ENCODE results near the gene SMIM30. TPM values are rescaled to one million over a fixed set of nuclear protein-coding genes. Genes with fewer than 3 reads are reported as not detected.

Gene SMIM30
- total and polyA plus RNA-seq, 2 of the 8 experiments (the other 6 are each of a cell fraction or from before 2014, with no cell fraction given), result 35.2 to 49.7 TPM

DNA sequence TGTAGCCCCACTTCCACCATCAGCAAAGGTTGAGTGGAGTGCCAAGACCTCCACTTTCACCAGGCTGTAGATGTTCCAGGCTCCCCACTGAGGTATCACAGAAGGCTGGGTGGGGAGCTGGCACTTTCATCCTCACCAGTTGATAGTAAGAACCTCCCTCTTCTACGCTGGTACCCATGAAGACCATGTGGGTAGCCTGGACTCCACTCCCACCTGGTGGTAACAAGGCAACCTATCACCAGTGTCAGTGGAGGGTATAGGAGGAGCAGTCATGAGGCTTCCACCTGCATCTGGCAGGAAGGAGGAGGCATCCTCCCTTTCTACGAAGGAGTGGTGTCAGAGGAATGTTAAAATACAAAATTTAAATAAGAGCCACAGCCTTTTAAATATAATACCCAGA is 4.4 kb downstream of the SMIM30 start:
- Histone ChIP-seq H3K9ac (replicated peaks in 1 of 4; ENCODE audit: extremely low read depth in 1 of 4, low read depth in 3 of 4, low read length in 3 of 4) (no peak overlapping the region), H3K27me3 (replicated peaks in 1 of 4; ENCODE audit: control insufficient read depth in 3 of 4, extremely low read depth in 1 of 4, insufficient read depth in 3 of 4, low read length in 3 of 4) (no peaks in the 10 kb centered on the region), H4K8ac (ENCODE audit: extremely low read depth, insufficient read depth, low read length) (no peak overlapping the region), H3K27ac (ENCODE audit: low read depth, low read length) (no peak overlapping the region), H3K79me1 (ENCODE audit: low read depth, low read length) (no peaks in the 10 kb centered on the region), H3K4me2 (ENCODE audit: insufficient read depth in 1 of 2, low read depth in 2 of 2, low read length in 2 of 2) (no peak overlapping the region), H2AFZ (ENCODE audit: low read length) (no peak overlapping the region), H4K91ac (replicated peaks; ENCODE audit: insufficient read length, low read length) (no peak overlapping the region), H2BK12ac (ENCODE audit: low read depth, low read length) (no peak overlapping the region), H3K9me3 (ENCODE audit: insufficient read depth in 2 of 2, low read depth in 1 of 2, low read length in 1 of 2) (no peaks in the 10 kb centered on the region), H4K20me1 (replicated peaks in 1 of 2; ENCODE audit: control insufficient read depth in 1 of 2, insufficient read depth in 2 of 2, low read length in 2 of 2) (peaks cover 0 to 2% of the 10 kb centered on the region in 2 experiments), H3K23me2 (ENCODE audit: low read depth, low read length) (no peaks in the 10 kb centered on the region; the same call in 1 of the 2 replicates), H3K4ac (replicated peaks; ENCODE audit: insufficient read length, low read depth, low read length) (no peak overlapping the region), H2BK5ac (ENCODE audit: low read depth, low read length) (no peak overlapping the region), H3K23ac (ENCODE audit: insufficient read length) (no peak overlapping the region), H2BK15ac (ENCODE audit: low read length) (no peak overlapping the region), H3K36me3 (ENCODE audit: control insufficient read depth in 2 of 4, insufficient read depth in 4 of 4, low read length in 3 of 4) (peaks cover 0 to 18% (median 2%) of the 10 kb centered on the region in 4 experiments; a peak in 2 of 8 replicates), H3K18ac (ENCODE audit: extremely low read depth, low read length) (no peak overlapping the region), H3K79me2 (ENCODE audit: control insufficient read depth in 1 of 2, insufficient read depth in 2 of 2, low read length in 2 of 2) (no peaks in the 10 kb centered on the region; a peak in 1 of 4 replicates), H2BK20ac (ENCODE audit: low read length) (no peak overlapping the region), H2AK5ac (ENCODE audit: low read depth, low read length) (no peak overlapping the region), H3K4me3 (ENCODE audit: extremely low read depth in 1 of 4, insufficient read depth in 2 of 4, low read depth in 3 of 4, low read length in 4 of 4) (no peak overlapping the region), H3K14ac (ENCODE audit: insufficient read length) (no peak overlapping the region), H4K5ac (ENCODE audit: insufficient read length, low read depth, low read length) (no peak overlapping the region), H3K56ac (replicated peaks; ENCODE audit: insufficient read length, low read depth, low read length) (no peak overlapping the region), H2BK120ac (replicated peaks; ENCODE audit: low read depth, low read length) (no peak overlapping the region), H3K4me1 (replicated peaks in 1 of 4; ENCODE audit: control insufficient read depth in 3 of 4, insufficient read depth in 4 of 4, low read length in 3 of 4) (peaks cover 0 to 3% (median 2%) of the 10 kb centered on the region in 4 experiments; a peak in 3 of 7 replicates)
- WGBS, 2 experiments (ENCODE audit: extremely low coverage in 1 of 2, insufficient coverage in 1 of 2, insufficient read length in 1 of 2, insufficient replicate concordance in 2 of 2, low coverage in 1 of 2, low lambda C conversion rate in 2 of 2, missing lambda C conversion rate in 1 of 2), result 100% methylated on average over 2 of the region's 2 CpGs; no CpG with 5 or more reads in 1 of the 2 experiments
- TF ChIP-seq RAD21 (IDR thresholded peaks at IDR 0.05 in 1 of 2, conservative IDR thresholded peaks at IDR 0.05 in 1 of 2; ENCODE audit: low read depth in 2 of 2, low read length in 2 of 2) (peak; percentile 75 to 76), BACH1 (IDR thresholded peaks at IDR 0.05; ENCODE audit: low read length) (no peak)
- TF ChIP-seq, protein P1, sequence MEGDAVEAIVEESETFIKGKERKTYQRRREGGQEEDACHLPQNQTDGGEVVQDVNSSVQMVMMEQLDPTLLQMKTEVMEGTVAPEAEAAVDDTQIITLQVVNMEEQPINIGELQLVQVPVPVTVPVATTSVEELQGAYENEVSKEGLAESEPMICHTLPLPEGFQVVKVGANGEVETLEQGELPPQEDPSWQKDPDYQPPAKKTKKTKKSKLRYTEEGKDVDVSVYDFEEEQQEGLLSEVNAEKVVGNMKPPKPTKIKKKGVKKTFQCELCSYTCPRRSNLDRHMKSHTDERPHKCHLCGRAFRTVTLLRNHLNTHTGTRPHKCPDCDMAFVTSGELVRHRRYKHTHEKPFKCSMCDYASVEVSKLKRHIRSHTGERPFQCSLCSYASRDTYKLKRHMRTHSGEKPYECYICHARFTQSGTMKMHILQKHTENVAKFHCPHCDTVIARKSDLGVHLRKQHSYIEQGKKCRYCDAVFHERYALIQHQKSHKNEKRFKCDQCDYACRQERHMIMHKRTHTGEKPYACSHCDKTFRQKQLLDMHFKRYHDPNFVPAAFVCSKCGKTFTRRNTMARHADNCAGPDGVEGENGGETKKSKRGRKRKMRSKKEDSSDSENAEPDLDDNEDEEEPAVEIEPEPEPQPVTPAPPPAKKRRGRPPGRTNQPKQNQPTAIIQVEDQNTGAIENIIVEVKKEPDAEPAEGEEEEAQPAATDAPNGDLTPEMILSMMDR (IDR thresholded peaks at IDR 0.05; ENCODE audit: control extremely low read depth in 1 of 3, insufficient read depth in 1 of 3, low read depth in 1 of 3, low read length in 3 of 3), result peak; percentile 40 to 45 (median 42)
- DNase-seq (ENCODE audit: low read depth in 1 of 2, low spot score in 2 of 2) (no peak), FAIRE-seq (no peak)
- CTCF ChIA-PET (ENCODE audit: partially characterized antibody), result interaction anchor here (0.6 to 1.8 kb wide), 8 partner anchors 9 to 618 kb away, joined by 3 to 7 read pairs (median 4); no protein-coding TSS in a partner anchor
- POLR2A ChIA-PET (ENCODE audit: partially characterized antibody), result interaction anchor here (0.6 kb wide), 1 partner anchor 627 kb away, joined by 3 read pairs; no protein-coding TSS in a partner anchor

Data from H1 (cell line).